ENCODE results near the gene MYOM3. TPM values are rescaled to one million over a fixed set of nuclear protein-coding genes. Genes with fewer than 3 reads are reported as not detected.

The MYOM3 gene
- total and polyA plus RNA-seq, 2 of the 13 experiments (the other 11 are each of a cell fraction or from before 2014, with no cell fraction given): 5.8 to 15.3 TPM

DNA sequence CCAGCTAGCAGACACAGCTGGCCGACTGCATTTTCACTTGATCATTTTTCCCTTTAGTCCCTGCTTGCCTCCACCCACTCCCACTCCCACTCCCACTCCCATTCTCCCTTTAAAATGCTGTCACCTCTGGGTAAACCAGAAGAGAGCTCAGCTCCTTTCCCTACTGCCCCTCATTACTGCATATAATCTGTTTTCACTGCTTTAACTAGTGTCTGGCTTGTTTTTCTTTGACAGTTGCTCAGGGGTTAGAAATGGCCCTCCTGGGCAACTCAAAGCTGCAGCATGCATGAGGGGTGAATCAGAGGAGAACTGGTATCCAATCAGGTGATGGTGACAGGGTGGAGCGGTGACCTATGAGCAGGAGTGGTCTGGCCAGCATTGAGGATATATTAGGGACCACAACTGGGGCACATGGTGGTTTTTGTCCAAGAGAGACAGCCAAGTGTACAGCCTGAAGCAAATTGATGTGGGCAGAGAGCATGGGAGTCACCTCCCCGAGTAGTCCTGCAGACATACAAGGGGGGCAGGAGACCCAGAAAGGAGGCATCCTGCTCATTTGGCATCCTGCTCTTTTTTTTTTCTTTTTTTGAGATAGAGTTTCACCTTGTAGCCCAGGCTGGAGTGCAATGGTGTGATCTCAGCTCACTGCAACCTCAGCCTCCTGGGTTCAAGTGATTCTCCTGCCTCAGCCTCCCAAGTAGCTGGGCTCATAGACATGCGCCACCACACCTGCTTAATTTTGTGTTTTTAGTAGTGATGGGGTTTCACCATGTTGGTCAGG, 89.2 kb downstream of the MYOM3 start (continued):
- TF ChIP-seq, protein P1, sequence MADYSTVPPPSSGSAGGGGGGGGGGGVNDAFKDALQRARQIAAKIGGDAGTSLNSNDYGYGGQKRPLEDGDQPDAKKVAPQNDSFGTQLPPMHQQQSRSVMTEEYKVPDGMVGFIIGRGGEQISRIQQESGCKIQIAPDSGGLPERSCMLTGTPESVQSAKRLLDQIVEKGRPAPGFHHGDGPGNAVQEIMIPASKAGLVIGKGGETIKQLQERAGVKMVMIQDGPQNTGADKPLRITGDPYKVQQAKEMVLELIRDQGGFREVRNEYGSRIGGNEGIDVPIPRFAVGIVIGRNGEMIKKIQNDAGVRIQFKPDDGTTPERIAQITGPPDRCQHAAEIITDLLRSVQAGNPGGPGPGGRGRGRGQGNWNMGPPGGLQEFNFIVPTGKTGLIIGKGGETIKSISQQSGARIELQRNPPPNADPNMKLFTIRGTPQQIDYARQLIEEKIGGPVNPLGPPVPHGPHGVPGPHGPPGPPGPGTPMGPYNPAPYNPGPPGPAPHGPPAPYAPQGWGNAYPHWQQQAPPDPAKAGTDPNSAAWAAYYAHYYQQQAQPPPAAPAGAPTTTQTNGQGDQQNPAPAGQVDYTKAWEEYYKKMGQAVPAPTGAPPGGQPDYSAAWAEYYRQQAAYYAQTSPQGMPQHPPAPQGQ (CRISPR knock-in tag; IDR thresholded peaks at IDR 0.05; ENCODE audit: borderline replicate concordance): no peak
- TF ChIP-seq ZFP90 (CRISPR knock-in tag; IDR thresholded peaks at IDR 0.05; ENCODE audit: borderline replicate concordance) (no peak), PAF1 (CRISPR knock-in tag; IDR thresholded peaks at IDR 0.05) (no peak), ZNF777 (CRISPR knock-in tag; IDR thresholded peaks at IDR 0.05) (no peak), HNRNPUL1 (IDR thresholded peaks at IDR 0.05; ENCODE audit: low read depth, low read length) (no peak), SPEN (CRISPR knock-in tag; IDR thresholded peaks at IDR 0.05; ENCODE audit: low read depth) (no peak), KDM4B (CRISPR knock-in tag; IDR thresholded peaks at IDR 0.05) (no peak), ZNF746 (CRISPR knock-in tag; IDR thresholded peaks at IDR 0.05) (no peak), SALL2 (CRISPR knock-in tag; IDR thresholded peaks at IDR 0.05) (no peak), PAX8 (CRISPR knock-in tag; IDR thresholded peaks at IDR 0.05; ENCODE audit: borderline replicate concordance) (no peak; the same call in 1 of the 2 replicates), PPARG (CRISPR knock-in tag; conservative IDR thresholded peaks at IDR 0.05) (no peak), GTF2F1 (IDR thresholded peaks at IDR 0.05; ENCODE audit: low read length) (no peak; the same call in 1 of the 2 replicates)
- TF ChIP-seq, protein P2, sequence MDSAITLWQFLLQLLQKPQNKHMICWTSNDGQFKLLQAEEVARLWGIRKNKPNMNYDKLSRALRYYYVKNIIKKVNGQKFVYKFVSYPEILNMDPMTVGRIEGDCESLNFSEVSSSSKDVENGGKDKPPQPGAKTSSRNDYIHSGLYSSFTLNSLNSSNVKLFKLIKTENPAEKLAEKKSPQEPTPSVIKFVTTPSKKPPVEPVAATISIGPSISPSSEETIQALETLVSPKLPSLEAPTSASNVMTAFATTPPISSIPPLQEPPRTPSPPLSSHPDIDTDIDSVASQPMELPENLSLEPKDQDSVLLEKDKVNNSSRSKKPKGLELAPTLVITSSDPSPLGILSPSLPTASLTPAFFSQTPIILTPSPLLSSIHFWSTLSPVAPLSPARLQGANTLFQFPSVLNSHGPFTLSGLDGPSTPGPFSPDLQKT (CRISPR knock-in tag; IDR thresholded peaks at IDR 0.05; ENCODE audit: borderline replicate concordance): no peak
- TF ChIP-seq, protein P3, sequence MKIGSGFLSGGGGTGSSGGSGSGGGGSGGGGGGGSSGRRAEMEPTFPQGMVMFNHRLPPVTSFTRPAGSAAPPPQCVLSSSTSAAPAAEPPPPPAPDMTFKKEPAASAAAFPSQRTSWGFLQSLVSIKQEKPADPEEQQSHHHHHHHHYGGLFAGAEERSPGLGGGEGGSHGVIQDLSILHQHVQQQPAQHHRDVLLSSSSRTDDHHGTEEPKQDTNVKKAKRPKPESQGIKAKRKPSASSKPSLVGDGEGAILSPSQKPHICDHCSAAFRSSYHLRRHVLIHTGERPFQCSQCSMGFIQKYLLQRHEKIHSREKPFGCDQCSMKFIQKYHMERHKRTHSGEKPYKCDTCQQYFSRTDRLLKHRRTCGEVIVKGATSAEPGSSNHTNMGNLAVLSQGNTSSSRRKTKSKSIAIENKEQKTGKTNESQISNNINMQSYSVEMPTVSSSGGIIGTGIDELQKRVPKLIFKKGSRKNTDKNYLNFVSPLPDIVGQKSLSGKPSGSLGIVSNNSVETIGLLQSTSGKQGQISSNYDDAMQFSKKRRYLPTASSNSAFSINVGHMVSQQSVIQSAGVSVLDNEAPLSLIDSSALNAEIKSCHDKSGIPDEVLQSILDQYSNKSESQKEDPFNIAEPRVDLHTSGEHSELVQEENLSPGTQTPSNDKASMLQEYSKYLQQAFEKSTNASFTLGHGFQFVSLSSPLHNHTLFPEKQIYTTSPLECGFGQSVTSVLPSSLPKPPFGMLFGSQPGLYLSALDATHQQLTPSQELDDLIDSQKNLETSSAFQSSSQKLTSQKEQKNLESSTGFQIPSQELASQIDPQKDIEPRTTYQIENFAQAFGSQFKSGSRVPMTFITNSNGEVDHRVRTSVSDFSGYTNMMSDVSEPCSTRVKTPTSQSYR (CRISPR knock-in tag; IDR thresholded peaks at IDR 0.05; ENCODE audit: borderline replicate concordance): no peak
- TF ChIP-seq, protein P4, sequence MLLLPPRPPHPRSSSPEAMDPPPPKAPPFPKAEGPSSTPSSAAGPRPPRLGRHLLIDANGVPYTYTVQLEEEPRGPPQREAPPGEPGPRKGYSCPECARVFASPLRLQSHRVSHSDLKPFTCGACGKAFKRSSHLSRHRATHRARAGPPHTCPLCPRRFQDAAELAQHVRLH (CRISPR knock-in tag; IDR thresholded peaks at IDR 0.05; ENCODE audit: borderline replicate concordance, low read depth): no peak; the same call in 1 of the 2 replicates
- TF ChIP-seq, protein P5, sequence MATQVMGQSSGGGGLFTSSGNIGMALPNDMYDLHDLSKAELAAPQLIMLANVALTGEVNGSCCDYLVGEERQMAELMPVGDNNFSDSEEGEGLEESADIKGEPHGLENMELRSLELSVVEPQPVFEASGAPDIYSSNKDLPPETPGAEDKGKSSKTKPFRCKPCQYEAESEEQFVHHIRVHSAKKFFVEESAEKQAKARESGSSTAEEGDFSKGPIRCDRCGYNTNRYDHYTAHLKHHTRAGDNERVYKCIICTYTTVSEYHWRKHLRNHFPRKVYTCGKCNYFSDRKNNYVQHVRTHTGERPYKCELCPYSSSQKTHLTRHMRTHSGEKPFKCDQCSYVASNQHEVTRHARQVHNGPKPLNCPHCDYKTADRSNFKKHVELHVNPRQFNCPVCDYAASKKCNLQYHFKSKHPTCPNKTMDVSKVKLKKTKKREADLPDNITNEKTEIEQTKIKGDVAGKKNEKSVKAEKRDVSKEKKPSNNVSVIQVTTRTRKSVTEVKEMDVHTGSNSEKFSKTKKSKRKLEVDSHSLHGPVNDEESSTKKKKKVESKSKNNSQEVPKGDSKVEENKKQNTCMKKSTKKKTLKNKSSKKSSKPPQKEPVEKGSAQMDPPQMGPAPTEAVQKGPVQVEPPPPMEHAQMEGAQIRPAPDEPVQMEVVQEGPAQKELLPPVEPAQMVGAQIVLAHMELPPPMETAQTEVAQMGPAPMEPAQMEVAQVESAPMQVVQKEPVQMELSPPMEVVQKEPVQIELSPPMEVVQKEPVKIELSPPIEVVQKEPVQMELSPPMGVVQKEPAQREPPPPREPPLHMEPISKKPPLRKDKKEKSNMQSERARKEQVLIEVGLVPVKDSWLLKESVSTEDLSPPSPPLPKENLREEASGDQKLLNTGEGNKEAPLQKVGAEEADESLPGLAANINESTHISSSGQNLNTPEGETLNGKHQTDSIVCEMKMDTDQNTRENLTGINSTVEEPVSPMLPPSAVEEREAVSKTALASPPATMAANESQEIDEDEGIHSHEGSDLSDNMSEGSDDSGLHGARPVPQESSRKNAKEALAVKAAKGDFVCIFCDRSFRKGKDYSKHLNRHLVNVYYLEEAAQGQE (IDR thresholded peaks at IDR 0.05; ENCODE audit: borderline replicate concordance in 1 of 2, low read depth in 1 of 2, low read length in 2 of 2): no peak
- TF ChIP-seq, protein P6, sequence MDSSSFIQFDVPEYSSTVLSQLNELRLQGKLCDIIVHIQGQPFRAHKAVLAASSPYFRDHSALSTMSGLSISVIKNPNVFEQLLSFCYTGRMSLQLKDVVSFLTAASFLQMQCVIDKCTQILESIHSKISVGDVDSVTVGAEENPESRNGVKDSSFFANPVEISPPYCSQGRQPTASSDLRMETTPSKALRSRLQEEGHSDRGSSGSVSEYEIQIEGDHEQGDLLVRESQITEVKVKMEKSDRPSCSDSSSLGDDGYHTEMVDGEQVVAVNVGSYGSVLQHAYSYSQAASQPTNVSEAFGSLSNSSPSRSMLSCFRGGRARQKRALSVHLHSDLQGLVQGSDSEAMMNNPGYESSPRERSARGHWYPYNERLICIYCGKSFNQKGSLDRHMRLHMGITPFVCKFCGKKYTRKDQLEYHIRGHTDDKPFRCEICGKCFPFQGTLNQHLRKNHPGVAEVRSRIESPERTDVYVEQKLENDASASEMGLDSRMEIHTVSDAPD (CRISPR knock-in tag; IDR thresholded peaks at IDR 0.05): no peak

All from HepG2 (cell line).